Measurements from ENCODE around the gene SEC14L5. TPM values are rescaled to one million over a fixed set of nuclear protein-coding genes. Genes with fewer than 3 reads are reported as not detected.

The SEC14L5 gene
- total RNA-seq, 4 donors from 2014 or later, result 1.0 to 1.8 (median 1.4) TPM

DNA sequence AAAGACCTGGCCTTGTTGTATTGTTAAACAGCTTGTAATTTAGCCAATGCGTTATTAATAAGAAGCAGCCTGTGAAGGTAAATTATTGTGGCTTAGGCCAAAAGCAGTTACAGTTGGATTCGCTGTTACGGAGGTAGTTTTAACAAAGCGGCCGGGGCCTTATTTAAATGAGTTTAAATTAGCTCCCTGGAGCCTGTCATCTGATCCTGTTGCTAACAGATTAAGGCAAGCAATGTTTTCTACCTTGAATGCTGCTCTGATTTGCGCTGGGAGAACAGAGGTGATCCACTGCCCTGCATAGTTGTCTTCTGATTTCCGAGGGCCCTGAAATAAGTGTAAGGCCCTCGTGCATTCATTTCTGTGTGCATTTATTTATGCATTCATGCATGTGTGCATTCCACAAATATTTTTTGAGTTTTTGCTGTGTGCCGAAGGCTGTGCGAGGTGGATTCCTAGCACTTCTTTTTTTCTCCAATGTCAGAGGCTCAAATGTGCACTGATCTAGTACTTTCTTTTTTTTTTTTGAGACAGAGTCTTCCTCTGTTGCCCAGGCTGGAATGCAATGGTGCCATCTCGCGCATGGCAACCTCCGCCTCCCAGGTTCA, 10.9 kb downstream of the SEC14L5 start:
- WGBS, result 83% methylated on average over 13 of the region's 13 CpGs
- TF ChIP-seq CTCF (IDR thresholded peaks at IDR 0.05) (no peak), POLR2AphosphoS5 (IDR thresholded peaks at IDR 0.05) (no peak), EP300 (IDR thresholded peaks at IDR 0.05) (no peak), POLR2A (IDR thresholded peaks at IDR 0.05) (no peak)
- Histone ChIP-seq H3K27me3 (no peaks in the 10 kb centered on the region), H3K36me3 (no peaks in the 10 kb centered on the region), H3K4me3 (no peak overlapping the region), H3K4me1 (no peaks in the 10 kb centered on the region), H3K27ac (no peak overlapping the region), H3K9me3 (no peaks in the 10 kb centered on the region)
- DNase-seq (ENCODE audit: low spot score in 2 of 2), result no peak

- Histone ChIP-seq H3K4me3 (no peak overlapping the region), H3K36me3 (no peaks in the 10 kb centered on the region), H3K27ac (no peak overlapping the region), H3K9me3 (no peaks in the 10 kb centered on the region), H3K27me3 (no peaks in the 10 kb centered on the region), H3K4me1 (no peaks in the 10 kb centered on the region)
- no peak for TF ChIP-seq POLR2AphosphoS5 (IDR thresholded peaks at IDR 0.05)
- no peak for TF ChIP-seq EP300 (IDR thresholded peaks at IDR 0.05)
- no peak for TF ChIP-seq POLR2A (IDR thresholded peaks at IDR 0.05)
- TF ChIP-seq CTCF (IDR thresholded peaks at IDR 0.05), result no peak
- 73% methylated on average over 3 of the region's 3 CpGs for WGBS
- no peak for DNase-seq (ENCODE audit: low spot score in 2 of 2)
Observed at GRCh38 chr16:4970010-4970409, 11.9 kb downstream of the SEC14L5 start.

DNA sequence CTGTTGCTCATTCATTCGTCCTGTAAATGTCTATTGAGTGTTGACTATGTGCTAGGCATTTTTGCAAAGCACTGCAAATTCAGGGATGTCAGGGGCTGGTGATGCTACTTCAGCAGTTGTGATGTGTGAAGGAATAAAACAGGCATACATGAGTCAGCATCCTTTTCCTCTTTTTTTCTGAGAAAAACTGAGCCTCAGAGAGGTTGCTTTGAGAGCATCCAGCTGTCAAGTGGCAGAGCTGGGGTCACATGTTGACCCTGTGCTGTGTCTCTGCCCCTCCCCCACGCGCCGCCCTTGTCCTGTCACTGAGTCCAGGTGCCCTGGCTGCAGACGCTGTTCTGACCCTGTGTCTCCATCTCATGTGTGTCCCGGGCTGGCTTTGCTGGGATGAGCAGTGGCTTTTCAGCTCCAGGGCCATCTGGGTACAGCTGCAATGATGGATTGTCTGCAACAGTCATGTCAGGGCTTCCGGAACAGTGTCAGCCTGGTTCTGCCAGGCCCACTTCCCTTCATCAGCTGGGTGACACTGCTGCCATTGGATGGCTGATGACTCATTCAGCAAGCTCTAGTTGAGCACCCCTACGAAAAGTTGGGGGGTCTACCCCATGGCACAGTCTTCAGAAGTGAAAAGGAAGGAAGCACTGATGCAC, 14.9 kb downstream of the SEC14L5 start:
- Histone ChIP-seq H3K27me3 (no peaks in the 10 kb centered on the region), H3K27ac (no peak overlapping the region), H3K9me3 (no peaks in the 10 kb centered on the region), H3K36me3 (no peaks in the 10 kb centered on the region), H3K4me3 (no peak overlapping the region), H3K4me1 (no peaks in the 10 kb centered on the region)
- DNase-seq (ENCODE audit: low spot score in 2 of 2), result no peak
- TF ChIP-seq POLR2AphosphoS5 (IDR thresholded peaks at IDR 0.05) (no peak), POLR2A (IDR thresholded peaks at IDR 0.05) (no peak), CTCF (IDR thresholded peaks at IDR 0.05) (no peak), EP300 (IDR thresholded peaks at IDR 0.05) (no peak)
- 61% methylated on average over 4 of the region's 8 CpGs for WGBS

- Histone ChIP-seq H3K27me3 (no peaks in the 10 kb centered on the region), H3K4me1 (no peaks in the 10 kb centered on the region), H3K4me3 (no peak overlapping the region), H3K9me3 (no peaks in the 10 kb centered on the region), H3K27ac (no peak overlapping the region), H3K36me3 (no peaks in the 10 kb centered on the region)
- WGBS, result 85% methylated on average over 2 of the region's 2 CpGs
- TF ChIP-seq POLR2A (IDR thresholded peaks at IDR 0.05) (no peak), EP300 (IDR thresholded peaks at IDR 0.05) (no peak), CTCF (IDR thresholded peaks at IDR 0.05) (no peak), POLR2AphosphoS5 (IDR thresholded peaks at IDR 0.05) (no peak)
- no peak for DNase-seq (ENCODE audit: low spot score in 2 of 2)
Observed at GRCh38 chr16:4976079-4976478, 17.9 kb downstream of the SEC14L5 start.

GRCh38 chr16:4976611-4977145, 18.5 kb downstream of the SEC14L5 start:
- no peaks in the 10 kb centered on the region for H3K36me3 ChIP-seq
- no peaks in the 10 kb centered on the region for H3K4me1 ChIP-seq
- TF ChIP-seq CTCF (IDR thresholded peaks at IDR 0.05) (no peak), POLR2A (IDR thresholded peaks at IDR 0.05) (no peak), EP300 (IDR thresholded peaks at IDR 0.05) (no peak), POLR2AphosphoS5 (IDR thresholded peaks at IDR 0.05) (no peak)
- no peak overlapping the region for H3K4me3 ChIP-seq
- WGBS, result 100% methylated on average over 4 of the region's 5 CpGs
- DNase-seq (ENCODE audit: low spot score in 2 of 2), result no peak
- H3K27ac ChIP-seq, result no peak overlapping the region
- H3K27me3 ChIP-seq, result no peaks in the 10 kb centered on the region
- H3K9me3 ChIP-seq, result no peaks in the 10 kb centered on the region

Data from suprapubic skin (tissue), 4 donors.